PFSK-1 (cell line): Measurements from ENCODE around the gene SMNDC1.

Experiments used
- FOXP2 ChIP-seq: optimal IDR thresholded peaks from 2 replicates; pipeline ENCODE3; 2011; ENCODE audit warnings: borderline replicate concordance, control low read depth, inconsistent platforms; ENCODE audit not compliant: insufficient read depth; ENCODE audit errors: extremely low read length, extremely low read depth
- POLR2AphosphoS5 ChIP-seq: IDR thresholded peaks from 2 replicates; pipeline ENCODE4 v1.6.1; 2012; ENCODE audit warnings: low read depth, mild to moderate bottlenecking, control low read depth, low read length, moderate library complexity
- REST ChIP-seq, 2 experiments: IDR thresholded peaks; 2 replicates each; pipeline versions ENCODE4 v1.6.1 to v1.8.0; 2011 to 2012; ENCODE audit warnings: low read depth in 2 of 2, low read length in 2 of 2, control low read depth in 1 of 2, inconsistent platforms in 1 of 2, mild to moderate bottlenecking in 1 of 2, moderate library complexity in 1 of 2; ENCODE audit not compliant: insufficient read depth in 1 of 2
- SIN3A ChIP-seq: IDR thresholded peaks from 2 replicates; pipeline ENCODE4 v1.6.1; 2012; ENCODE audit warnings: mild to moderate bottlenecking, low read length, moderate library complexity, borderline replicate concordance; ENCODE audit not compliant: insufficient read depth
- TAF1 ChIP-seq: IDR thresholded peaks from 2 replicates; pipeline ENCODE4 v1.6.1; 2012; ENCODE audit warnings: low read length, control low read depth, borderline replicate concordance; ENCODE audit not compliant: insufficient read depth

Gene SMNDC1

GRCh38 chr10:110306452-110306768 lies 1.7 kb upstream of the SMNDC1 start:
- TF ChIP-seq FOXP2 (no peak), TAF1 (no peak), SIN3A (no peak), POLR2AphosphoS5 (no peak), REST (IDR thresholded peaks at IDR 0.05; ENCODE audit: insufficient read depth in 1 of 2, low read depth in 2 of 2, low read length in 2 of 2) (no peak)

GRCh38 chr10:110305767-110306451 lies 1.2 kb upstream of the SMNDC1 start:
- TF ChIP-seq POLR2AphosphoS5: no peak
- no peak for TF ChIP-seq FOXP2
- TF ChIP-seq SIN3A: no peak
- no peak for TF ChIP-seq REST (IDR thresholded peaks at IDR 0.05; ENCODE audit: insufficient read depth in 1 of 2, low read depth in 2 of 2, low read length in 2 of 2)
- TF ChIP-seq TAF1: no peak

- TF ChIP-seq FOXP2: no peak
- TF ChIP-seq POLR2AphosphoS5: no peak
- TF ChIP-seq REST (IDR thresholded peaks at IDR 0.05; ENCODE audit: insufficient read depth in 1 of 2, low read depth in 2 of 2, low read length in 2 of 2): no peak
- no peak for TF ChIP-seq TAF1
Measured at GRCh38 chr10:110304394-110304779, 333 bp downstream of the SMNDC1 start.

- TF ChIP-seq SIN3A: no peak
- TF ChIP-seq POLR2AphosphoS5: no peak
- no peak for TF ChIP-seq FOXP2
Measured at GRCh38 chr10:110303681-110304080, 1.0 kb downstream of the SMNDC1 start.

- TF ChIP-seq SIN3A (no peak), POLR2AphosphoS5 (no peak), TAF1 (no peak), REST (IDR thresholded peaks at IDR 0.05; ENCODE audit: insufficient read depth in 1 of 2, low read depth in 2 of 2, low read length in 2 of 2) (no peak), FOXP2 (no peak)
Measured at GRCh38 chr10:110300486-110300986, 4.2 kb downstream of the SMNDC1 start.
